Activated T-cell treated with anti-CD3 and anti-CD28 coated beads, Interleukin-2, amount 50 U/mL, for 48 hours (primary cell): ENCODE results near the gene S1PR5.
"Not testable (repeated sequence)": the region's sequence is repeated elsewhere in the genome, so short reads cannot be mapped to it uniquely, and the experiment has no call there.

Experiments used
- DNase-seq, 2 experiments: peaks; one replicate each; pipeline ENCODE4 v3.0.0-alpha.2; 2020

Gene S1PR5

DNA sequence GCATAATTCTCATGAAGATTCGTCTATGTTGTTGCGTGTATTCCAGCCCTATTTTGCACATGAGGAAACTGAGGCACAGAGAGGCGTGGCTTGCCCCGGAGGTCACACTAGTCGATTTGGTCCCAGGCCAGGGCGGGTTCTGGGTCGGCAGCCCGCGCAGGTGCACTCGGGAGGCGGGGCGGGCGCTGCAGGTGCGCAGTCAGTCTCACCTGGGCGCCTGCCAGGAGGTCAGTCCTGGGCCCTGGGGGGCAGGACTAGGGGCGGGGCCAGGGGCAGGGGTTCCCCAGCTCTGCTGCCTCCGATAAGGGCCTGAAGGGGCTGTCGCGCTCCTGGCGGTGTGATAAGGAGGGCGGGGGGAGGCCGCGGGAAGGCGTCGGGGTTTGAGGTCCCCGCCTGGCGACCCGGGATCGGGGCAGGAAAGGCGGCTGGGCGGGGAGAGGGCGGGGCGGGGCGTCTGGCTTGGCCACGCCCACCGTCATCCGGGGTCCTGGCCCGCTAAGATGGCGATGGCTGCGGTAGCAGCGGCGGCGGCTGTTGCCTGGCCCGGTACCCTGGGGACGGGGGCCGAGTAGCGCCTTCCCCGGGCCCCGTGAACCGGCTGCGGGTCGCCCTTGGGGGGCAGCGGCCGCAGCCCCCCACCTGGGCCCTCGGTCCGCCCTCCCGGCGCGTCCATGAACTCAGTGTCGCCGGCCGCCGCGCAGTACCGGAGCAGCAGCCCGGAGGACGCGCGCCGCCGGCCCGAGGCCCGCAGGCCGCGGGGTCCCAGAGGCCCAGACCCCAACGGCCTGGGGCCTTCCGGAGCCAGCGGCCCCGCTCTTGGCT, 26.4 kb upstream of the S1PR5 start, which contains the start of gene ATG4D:
Gene ATG4D (plus strand): TSS at position 485 of the 822 bp plus-strand sequence. CDS start 187 bp downstream, at position 672.
- DNase-seq = peak; percentile 83 to 88

- DNase-seq = no peak
Observed at GRCh38 chr19:10543059-10543419, 25.8 kb upstream of the S1PR5 start.

DNA sequence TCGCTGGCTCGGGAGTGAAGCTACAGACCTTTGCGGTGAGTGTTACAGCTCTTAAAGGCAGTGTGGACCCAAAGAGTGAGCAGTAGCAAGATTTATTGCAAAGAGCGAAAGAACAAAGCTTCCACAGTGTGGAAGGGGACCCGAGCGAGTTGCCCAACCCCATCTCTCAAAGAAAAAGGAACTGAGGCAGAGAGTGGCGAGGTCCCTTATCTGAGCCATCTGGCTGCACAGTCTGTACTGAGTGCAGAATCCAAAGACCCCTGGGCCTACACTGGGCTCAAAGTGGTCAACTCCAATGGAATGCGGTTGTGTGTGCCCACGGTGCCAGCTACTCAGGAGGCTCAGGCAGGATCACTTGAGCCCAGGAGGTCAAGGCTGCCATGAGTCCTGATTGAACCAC, 21.8 kb upstream of the S1PR5 start:
- DNase-seq = not testable (repeated sequence)

- no peak for DNase-seq
Observed at GRCh38 chr19:10538204-10538983, 21.1 kb upstream of the S1PR5 start.

DNA sequence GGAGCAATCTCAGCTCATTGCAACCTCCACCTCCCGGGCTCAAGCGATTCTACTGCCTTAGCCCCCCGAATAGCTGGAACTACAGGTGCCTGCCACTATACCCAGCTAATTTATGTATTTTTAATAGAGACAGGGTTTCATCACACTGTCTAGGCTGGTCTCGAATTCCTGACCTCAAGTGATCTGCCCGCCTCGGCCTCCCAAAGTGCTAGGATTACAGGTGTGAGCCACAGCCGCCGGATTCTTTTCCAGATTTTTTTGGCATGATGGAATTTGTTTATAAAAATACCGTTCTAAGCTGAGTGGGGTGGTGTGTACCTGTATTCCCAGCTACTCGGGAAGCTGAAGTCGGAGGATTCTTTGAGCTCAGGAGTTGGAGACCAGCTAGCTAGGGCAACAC, 20.4 kb upstream of the S1PR5 start:
- no peak for DNase-seq

- DNase-seq = no peak
Observed at GRCh38 chr19:10535613-10536012, 18.4 kb upstream of the S1PR5 start.

DNA sequence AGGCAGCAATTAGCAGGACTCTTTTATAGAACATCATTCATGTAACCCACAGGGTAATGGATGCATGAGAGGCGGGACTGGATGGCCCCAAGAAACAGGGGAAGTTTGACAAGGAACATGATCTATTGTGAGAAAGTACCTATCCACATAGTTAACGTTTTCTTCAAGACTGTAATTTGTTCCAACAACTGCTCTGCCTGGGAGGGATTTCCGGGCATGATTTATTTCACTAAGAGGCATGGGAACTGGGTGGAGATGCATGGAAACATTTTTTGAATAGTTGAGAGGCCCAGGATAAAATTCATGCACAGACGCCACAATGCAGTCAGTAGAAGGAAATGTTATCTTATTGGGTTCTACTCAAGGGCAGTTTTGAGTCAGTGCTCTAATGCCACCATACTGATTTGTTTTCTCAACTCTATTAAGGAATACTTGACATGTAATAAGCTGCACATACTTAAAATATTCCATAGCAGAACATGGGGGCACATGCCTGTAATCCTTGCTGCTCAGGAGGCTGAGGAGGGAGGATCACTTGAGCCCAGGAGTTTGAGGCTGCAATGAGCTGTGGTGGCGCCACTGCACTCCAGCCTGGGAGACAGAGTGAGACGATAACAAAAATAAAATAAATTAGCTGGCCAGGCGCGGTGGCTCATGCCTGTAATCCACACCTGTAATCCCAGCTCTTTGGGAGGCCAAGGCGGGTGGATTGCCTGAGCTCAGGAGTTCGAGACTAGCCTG, 16.6 kb upstream of the S1PR5 start:
- no peak for DNase-seq

DNA sequence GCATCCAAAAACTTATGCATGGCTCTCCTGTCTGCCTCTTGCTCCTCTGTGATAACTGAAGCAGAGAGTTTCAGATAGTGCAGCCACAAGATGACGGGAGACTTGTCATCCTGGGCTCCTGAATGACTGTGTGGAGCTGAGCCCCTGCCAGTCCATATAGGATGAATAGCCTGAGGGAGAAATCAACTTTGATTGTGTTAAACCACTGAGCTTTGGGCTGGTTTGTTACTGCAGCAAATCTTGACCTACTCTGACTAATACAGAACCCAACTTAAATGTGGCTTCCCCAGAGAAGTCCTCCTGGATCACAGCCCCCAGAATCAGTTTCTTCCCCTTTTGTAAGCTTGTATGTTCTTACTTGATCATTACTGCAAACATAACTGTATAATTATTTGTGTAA, 15.2 kb upstream of the S1PR5 start:
- DNase-seq = no peak

DNA sequence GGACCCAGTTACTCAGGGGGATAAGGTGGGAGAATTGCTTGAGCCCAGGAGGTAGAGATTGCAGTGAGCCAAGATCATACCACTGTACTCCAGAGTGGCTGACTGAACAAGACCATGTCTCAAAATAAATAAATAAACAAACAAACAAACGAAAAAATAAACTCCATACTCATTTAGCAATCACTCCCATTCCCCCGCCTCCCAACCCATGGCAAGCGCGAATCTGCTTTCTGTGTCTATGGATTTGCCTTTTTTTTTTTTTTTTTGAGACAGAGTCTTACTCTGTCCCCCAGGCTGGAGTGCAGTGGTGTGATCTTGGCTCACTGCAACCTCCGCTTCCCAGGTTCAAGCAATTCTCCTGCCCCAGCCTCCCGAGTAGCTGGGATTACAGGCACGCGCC, 9.6 kb upstream of the S1PR5 start:
- DNase-seq = not testable (repeated sequence)

DNA sequence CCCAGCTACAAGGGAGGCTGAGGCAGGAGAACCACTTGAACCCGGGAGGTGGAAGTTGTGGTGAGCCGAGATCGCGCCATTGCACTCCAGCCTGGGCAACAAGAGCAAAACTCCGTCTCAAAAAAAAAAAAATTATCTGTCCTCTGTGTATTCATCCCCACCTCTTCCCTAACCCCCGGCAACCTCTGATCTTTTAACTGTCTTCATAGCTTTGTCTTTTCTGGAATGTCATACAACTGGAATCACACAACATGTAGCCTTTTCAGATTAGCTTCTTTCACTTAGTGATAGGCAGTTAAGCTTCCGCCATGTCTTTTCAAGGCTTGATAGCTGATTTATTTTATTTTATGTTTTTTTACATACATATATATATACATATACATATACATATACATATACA, 8.4 kb upstream of the S1PR5 start:
- no peak for DNase-seq

DNA sequence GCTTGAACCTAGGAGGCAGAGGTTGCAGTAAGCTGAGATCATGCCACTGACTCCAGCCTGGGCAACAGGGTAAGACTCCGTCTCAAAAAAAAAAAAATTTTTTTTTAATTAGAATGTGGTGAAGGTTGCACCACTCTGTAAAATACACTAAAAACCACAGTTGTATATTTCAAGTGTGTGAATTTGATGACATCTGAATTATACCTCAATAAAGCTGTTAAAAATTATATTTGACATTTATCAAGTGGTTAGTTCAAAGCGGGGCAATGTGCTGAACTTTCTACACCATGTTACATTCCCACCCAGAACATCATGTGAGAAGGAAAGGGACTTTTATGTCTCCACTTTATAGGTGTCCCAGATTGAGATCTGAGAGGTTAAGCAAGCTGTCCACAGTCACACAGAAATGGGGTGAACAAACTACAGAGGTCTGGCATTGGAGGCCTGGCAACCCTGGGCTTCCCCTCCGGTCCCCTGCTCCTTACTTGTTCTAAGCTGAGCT, 5.9 kb upstream of the S1PR5 start:
- DNase-seq = no peak

DNA sequence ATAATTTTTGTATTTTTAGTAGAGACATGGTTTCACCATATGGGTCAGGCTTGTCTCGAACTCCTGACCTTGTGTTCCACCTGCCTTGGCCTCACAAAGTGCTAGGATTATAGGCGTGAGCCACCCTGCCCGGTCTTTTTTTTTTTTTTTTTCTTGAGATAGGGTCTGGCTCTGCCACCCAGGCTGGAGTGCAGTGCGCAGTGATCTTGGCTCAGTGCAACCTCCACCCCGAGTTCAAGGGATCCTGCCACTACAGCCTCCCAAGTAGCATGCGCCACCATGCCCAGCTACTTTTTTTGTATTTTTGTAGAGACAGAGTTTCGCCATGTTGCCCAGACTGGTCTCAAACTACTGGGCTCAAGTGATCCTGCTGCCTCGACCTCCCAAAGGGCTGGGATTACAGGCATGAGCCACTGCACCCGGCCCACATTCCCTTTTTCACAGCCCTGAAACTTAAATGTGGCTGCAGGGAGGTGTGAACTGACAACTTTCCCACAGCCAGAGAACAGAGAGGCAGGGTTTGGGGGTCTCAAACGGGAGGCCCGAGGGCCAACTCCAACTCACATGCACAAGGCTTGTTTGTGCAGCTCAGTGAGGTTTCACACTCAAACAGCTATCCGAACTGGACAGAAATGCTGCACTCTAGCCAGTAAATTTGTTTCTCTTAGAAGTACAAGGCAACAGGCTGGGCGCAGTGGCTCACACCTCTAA, 4.4 kb upstream of the S1PR5 start:
- no peak for DNase-seq

DNA sequence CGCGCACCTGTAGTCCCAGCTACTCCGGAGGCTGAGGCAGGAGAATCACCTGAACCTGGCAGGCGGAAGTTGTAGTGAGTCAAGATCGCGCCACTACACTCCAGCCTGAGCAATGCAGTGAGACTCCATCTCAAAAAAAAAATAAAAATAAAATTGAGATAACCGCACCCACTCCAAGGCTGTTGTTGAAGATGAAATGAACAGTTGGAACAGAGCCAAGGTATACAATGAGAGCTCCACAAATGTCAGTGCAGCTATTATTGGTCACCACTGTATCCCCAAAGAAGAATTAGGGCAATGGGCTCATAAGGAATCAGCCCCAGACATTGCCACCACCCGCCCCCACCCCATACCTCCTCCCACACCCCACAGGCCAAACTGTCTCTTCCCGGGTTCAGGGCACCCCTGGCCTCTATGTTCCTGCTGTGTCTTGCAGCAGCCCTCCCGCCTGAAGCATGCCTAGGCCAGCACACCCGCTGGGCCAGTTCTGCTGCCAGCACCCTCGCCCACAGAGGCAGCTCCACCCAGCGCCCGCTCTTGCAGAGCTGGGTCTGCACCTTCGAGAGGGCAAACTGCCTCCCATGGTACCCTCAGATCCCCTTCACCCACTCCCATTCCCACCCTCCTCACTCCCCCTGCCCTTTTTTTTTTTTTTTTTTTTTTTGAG, 3.5 kb upstream of the S1PR5 start:
- no peak for DNase-seq

DNA sequence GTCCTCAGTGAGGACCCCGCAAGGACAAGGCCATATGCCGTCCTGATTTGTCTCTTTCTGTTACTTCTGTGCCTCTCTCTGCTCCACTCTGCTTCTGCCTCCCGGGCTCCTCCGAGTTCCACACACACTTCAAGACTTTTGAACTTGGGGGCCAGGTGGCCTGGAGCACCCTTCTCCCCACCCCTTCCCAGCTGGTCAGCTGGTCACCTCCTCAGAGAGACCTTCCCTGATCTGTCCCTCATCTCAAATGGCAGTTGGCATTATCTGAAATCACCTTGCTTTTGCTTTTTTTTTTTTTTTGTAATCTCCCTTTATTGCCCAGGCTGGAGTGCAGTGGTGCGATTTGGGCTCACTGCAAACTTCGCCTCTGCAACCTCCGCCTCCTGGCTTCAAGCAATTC, 2.2 kb upstream of the S1PR5 start:
- no peak for DNase-seq

GRCh38 chr19:10518444-10519361, 1.5 kb upstream of the S1PR5 start:
- no peak for DNase-seq

- DNase-seq = no peak
Observed at GRCh38 chr19:10517760-10518443, 655 bp upstream of the S1PR5 start.

- DNase-seq = no peak
Observed at GRCh38 chr19:10516671-10517286, 468 bp downstream of the S1PR5 start.

- DNase-seq = no peak
Observed at GRCh38 chr19:10516064-10516385, 1.2 kb downstream of the S1PR5 start.

- peak; percentile 50 to 72 for DNase-seq
Observed at GRCh38 chr19:10514211-10515145, 2.8 kb downstream of the S1PR5 start.
